T-helper 1 cell treated with Interleukin-12 subunit alpha and Interleukin-12 subunit beta and Interleukin-4 antibody, amounts not matched to agents 30 μg/mL and 1 μg/mL, for 36 hours (primary cell): ENCODE data around the gene MRGPRE.
"Not testable (repeated sequence)": the region's sequence is repeated elsewhere in the genome, so short reads cannot be mapped to it uniquely, and the experiment has no call there.

Source experiments
- H3K27ac Mint-ChIP-seq: one replicate; pipeline ENCODE4 v1.8.0; 2021; ENCODE audit warnings: mild to moderate bottlenecking, mixed read lengths
- H3K27me3 Mint-ChIP-seq: one replicate; pipeline ENCODE4 v1.8.0; 2021; ENCODE audit warnings: low read depth, mixed read lengths
- H3K36me3 Mint-ChIP-seq: one replicate; pipeline ENCODE4 v1.8.0; 2021; ENCODE audit warnings: low read depth, mixed read lengths
- H3K4me1 Mint-ChIP-seq: one replicate; pipeline ENCODE4 v1.8.0; 2021; ENCODE audit warnings: low read depth, mixed read lengths
- H3K4me3 Mint-ChIP-seq: one replicate; pipeline ENCODE4 v1.8.0; 2021; ENCODE audit warnings: mild to moderate bottlenecking, moderate library complexity, mixed read lengths
- H3K9me3 Mint-ChIP-seq: one replicate; pipeline ENCODE4 v1.8.0; 2021; ENCODE audit warnings: mixed read lengths

Gene MRGPRE

GRCh38 chr11:3231851-3232744 is at the start of gene MRGPRE:
MRGPRE (minus strand) TSS chr11:3232417; CDS start chr11:3228799, 3,618 bp downstream.
- H3K36me3 Mint-ChIP-seq = no peaks in the 10 kb centered on the region
- no peak within 1 kb of the TSS for H3K27ac Mint-ChIP-seq
- no peaks in the 10 kb centered on the region for H3K4me1 Mint-ChIP-seq
- H3K4me3 Mint-ChIP-seq = no peak within 1 kb of the TSS
- H3K9me3 Mint-ChIP-seq = no peaks in the 10 kb centered on the region
- H3K27me3 Mint-ChIP-seq = no peaks in the 10 kb centered on the region

DNA sequence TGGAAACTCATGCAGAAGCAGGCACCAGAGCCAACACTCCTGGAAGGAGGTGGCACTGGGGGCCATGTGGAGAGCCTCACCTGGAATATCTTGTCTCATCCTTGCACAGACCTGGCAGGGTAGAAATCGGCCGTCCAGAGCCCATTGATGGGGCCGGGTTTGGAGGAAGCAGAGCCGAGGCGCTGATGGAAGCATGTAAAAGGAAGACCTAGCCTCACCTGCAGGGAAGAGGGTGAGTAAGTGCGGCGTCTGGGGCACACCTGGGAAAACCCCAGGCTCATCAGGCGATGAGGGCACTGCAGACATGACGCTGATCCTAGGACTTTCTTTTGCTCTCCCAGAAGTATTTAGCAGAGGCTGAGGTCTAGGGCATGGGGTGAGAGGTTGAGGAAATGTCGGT is 48.9 kb upstream of the MRGPRE start:
- not testable (repeated sequence) for H3K36me3 Mint-ChIP-seq, H3K4me1 Mint-ChIP-seq, H3K27me3 Mint-ChIP-seq, H3K9me3 Mint-ChIP-seq, H3K4me3 Mint-ChIP-seq, H3K27ac Mint-ChIP-seq

DNA sequence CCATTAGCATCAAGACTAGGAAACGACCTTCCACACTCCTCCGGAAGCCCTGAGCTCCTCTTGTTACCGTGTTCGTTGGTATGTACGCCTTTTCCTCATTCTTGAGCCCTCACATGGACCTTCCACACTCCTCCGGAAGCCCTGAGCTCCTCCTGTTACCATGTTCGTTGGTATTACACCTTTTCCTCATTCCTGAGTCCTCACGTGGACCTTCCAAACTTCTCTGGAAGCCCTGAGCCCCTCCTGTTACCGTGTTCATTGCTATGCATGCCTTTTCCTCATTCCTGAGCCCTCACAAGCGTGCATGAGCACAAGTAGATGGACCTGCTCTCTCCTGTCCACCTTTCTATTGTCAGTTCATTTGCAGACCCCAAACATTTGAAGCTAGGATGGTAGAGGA is 48.4 kb upstream of the MRGPRE start:
- not testable (repeated sequence) for H3K27me3 Mint-ChIP-seq, H3K4me3 Mint-ChIP-seq, H3K9me3 Mint-ChIP-seq

GRCh38 chr11:3278922-3279321 is 46.7 kb upstream of the MRGPRE start:
- H3K9me3 Mint-ChIP-seq, H3K4me1 Mint-ChIP-seq, H3K27ac Mint-ChIP-seq, H3K4me3 Mint-ChIP-seq, H3K27me3 Mint-ChIP-seq, H3K36me3 Mint-ChIP-seq: not testable (repeated sequence)

More for the DNA sequence above, 48.4 kb upstream of the MRGPRE start:
- not testable (repeated sequence) for H3K36me3 Mint-ChIP-seq, H3K4me1 Mint-ChIP-seq, H3K27ac Mint-ChIP-seq

GRCh38 chr11:3273629-3274028 is 41.4 kb upstream of the MRGPRE start:
- H3K4me3 Mint-ChIP-seq, H3K27me3 Mint-ChIP-seq, H3K9me3 Mint-ChIP-seq, H3K4me1 Mint-ChIP-seq, H3K27ac Mint-ChIP-seq, H3K36me3 Mint-ChIP-seq: not testable (repeated sequence)

- H3K4me1 Mint-ChIP-seq, H3K4me3 Mint-ChIP-seq, H3K36me3 Mint-ChIP-seq, H3K27me3 Mint-ChIP-seq, H3K9me3 Mint-ChIP-seq, H3K27ac Mint-ChIP-seq: not testable (repeated sequence)
Observed at GRCh38 chr11:3262548-3262947, 30.3 kb upstream of the MRGPRE start.

DNA sequence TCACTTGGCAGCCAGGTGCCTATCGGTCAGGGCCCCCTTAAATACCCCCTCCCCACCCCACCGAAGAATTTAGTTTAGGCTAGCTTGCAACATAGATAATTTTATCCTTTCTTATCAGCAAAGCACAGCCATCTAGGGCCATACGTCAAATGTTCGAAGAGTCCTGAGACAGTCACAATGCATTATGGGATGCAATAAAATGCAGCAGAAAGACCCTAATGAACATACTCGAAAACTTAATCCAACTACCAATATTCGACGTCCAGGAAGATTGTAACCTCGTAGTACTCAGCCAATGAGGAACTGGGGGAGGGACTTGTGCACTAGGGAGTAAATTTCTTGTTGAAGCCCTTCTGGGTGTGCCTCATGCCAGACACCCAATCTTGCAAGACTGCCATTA is 29.6 kb upstream of the MRGPRE start:
- H3K36me3 Mint-ChIP-seq, H3K4me1 Mint-ChIP-seq, H3K27me3 Mint-ChIP-seq, H3K9me3 Mint-ChIP-seq, H3K4me3 Mint-ChIP-seq, H3K27ac Mint-ChIP-seq: not testable (repeated sequence)

DNA sequence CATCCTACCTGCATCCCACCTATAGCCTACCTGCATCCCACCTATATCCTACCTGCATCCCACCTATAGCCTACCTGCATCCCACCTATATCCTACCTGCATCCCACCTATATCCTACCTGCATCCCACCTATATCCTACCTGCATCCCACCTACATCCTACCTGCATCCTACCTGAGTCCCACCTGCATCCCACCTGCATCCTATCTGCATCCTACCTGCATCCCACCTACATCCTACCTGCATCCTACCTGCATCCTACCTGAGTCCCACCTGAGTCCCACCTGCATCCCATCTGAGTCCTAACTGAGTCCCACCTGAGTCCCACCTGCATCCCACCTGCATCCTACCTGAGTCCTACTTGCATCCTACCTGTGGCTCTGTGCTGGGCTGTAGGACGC is 25.3 kb upstream of the MRGPRE start:
- H3K36me3 Mint-ChIP-seq, H3K27ac Mint-ChIP-seq, H3K4me1 Mint-ChIP-seq: not testable (repeated sequence)

DNA sequence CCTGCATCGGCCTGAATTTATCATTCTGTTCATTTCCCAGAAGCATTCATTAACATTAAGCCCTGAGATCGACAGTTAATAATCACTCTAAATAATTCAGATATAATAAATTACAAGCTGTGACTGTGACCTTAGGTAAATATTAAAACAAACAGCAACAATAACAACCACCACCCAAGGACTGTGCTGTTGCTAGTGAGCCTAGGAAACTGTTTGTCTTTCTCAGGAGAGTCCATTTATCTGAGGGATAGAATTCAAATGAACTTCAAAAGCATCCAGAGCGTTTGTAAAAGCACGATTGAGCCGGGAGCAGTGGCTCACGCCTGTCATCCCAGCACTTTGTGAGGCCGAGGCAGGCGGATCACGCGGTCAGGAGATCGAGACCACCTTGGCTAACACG is 23.0 kb upstream of the MRGPRE start:
- H3K27ac Mint-ChIP-seq, H3K4me1 Mint-ChIP-seq, H3K4me3 Mint-ChIP-seq, H3K9me3 Mint-ChIP-seq, H3K27me3 Mint-ChIP-seq, H3K36me3 Mint-ChIP-seq: not testable (repeated sequence)

More for the DNA sequence above, 25.3 kb upstream of the MRGPRE start:
- H3K9me3 Mint-ChIP-seq, H3K27me3 Mint-ChIP-seq, H3K4me3 Mint-ChIP-seq: not testable (repeated sequence)

DNA sequence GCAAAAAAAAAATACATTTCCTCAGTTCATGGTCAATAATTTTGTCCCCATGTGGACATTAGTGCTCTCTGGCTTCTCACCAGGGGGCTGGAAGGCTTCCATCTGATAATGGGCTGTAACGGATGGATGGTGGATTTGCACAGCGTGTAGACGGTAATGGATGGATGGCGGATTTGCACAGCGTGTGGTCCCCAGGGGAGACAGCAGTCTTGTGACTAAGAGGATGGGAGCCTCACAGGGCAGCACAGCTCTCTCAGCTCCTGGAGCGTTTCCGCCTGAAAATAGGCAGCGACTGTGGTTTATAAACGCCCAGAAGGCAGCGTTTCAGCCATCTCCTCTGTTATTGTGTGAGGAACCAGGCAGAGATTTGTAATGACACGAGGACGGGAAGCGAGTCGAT is 22.6 kb upstream of the MRGPRE start:
- H3K27me3 Mint-ChIP-seq, H3K4me1 Mint-ChIP-seq, H3K27ac Mint-ChIP-seq, H3K36me3 Mint-ChIP-seq, H3K9me3 Mint-ChIP-seq, H3K4me3 Mint-ChIP-seq: not testable (repeated sequence)

- no peaks in the 10 kb centered on the region for H3K36me3 Mint-ChIP-seq
- H3K9me3 Mint-ChIP-seq = no peaks in the 10 kb centered on the region
- H3K27me3 Mint-ChIP-seq = peaks cover 6% of the 10 kb centered on the region
- no peak overlapping the region for H3K4me3 Mint-ChIP-seq
- H3K4me1 Mint-ChIP-seq = no peaks in the 10 kb centered on the region
- no peak overlapping the region for H3K27ac Mint-ChIP-seq
Observed at GRCh38 chr11:3245071-3245470, 12.9 kb upstream of the MRGPRE start.

GRCh38 chr11:3243880-3244279 is 11.7 kb upstream of the MRGPRE start:
- Mint-ChIP-seq H3K27me3 (peaks cover 6% of the 10 kb centered on the region), H3K4me3 (no peak overlapping the region), H3K36me3 (no peaks in the 10 kb centered on the region), H3K4me1 (no peaks in the 10 kb centered on the region), H3K27ac (no peak overlapping the region), H3K9me3 (no peaks in the 10 kb centered on the region)

DNA sequence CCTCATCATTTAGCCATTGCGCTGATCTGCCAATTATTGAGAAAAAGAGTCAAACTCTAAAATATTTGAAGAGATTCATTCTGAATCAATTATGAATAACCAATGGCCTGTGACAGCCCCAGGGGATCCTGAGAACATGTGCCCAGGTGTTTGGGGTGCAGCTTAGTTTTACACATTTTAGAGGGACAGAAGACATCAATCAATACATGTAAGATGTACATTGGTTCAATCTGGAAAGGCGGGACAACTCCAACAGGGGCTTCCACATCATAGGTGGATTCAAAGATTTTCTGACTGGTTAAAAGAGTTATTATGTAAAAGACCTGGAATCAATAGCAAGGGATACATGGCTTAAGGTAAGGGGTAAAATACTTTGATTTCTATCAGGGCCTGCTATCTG is 4.9 kb upstream of the MRGPRE start:
- Mint-ChIP-seq H3K27me3 (peaks cover 3% of the 10 kb centered on the region), H3K36me3 (no peaks in the 10 kb centered on the region), H3K4me3 (no peak overlapping the region), H3K4me1 (no peaks in the 10 kb centered on the region), H3K9me3 (no peaks in the 10 kb centered on the region), H3K27ac (no peak overlapping the region)

GRCh38 chr11:3234846-3235245 is 2.6 kb upstream of the MRGPRE start:
- peaks cover 3% of the 10 kb centered on the region for H3K27me3 Mint-ChIP-seq
- no peaks in the 10 kb centered on the region for H3K4me1 Mint-ChIP-seq
- no peak overlapping the region for H3K4me3 Mint-ChIP-seq
- no peak overlapping the region for H3K27ac Mint-ChIP-seq
- H3K36me3 Mint-ChIP-seq = no peaks in the 10 kb centered on the region
- no peaks in the 10 kb centered on the region for H3K9me3 Mint-ChIP-seq

DNA sequence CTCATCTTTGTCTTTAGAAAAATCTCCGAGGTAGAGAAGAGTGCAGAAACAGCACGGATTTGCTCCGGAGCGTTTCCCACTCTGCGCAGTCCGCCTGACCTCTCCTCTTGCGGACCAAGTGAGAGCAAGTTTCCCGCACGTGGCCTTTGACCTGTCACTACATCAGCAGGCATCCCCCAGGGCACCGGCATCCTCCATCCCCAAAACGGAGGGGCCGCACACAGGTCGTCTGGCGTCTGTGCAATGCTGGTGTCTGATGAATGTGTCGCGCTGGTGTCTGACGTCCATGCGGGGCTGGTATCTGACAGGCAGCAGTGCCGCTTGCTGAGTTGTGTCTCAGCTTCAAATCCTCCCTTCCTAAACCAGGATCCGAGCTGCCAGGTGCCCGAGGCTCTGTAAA is 739 bp upstream of the MRGPRE start:
- H3K4me3 Mint-ChIP-seq = no peak overlapping the region
- H3K9me3 Mint-ChIP-seq = no peaks in the 10 kb centered on the region
- H3K4me1 Mint-ChIP-seq = no peaks in the 10 kb centered on the region
- no peaks in the 10 kb centered on the region for H3K27me3 Mint-ChIP-seq
- no peaks in the 10 kb centered on the region for H3K36me3 Mint-ChIP-seq
- H3K27ac Mint-ChIP-seq = no peak overlapping the region

DNA sequence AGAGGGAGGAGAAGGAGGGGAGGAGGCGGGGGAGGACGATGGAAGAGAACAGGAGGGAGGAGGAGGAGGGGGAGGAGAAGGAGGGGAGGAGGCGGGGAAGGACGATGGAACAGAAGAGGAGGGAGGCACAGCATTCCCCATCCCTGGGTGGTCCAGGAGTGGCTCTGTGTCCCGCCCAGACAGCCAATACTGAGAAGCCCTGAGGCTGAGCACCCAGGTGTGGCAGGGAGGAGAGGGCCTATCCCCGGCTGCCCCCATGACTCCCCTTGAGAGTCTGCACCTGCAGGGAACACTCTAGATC is 717 bp downstream of the MRGPRE start:
- Mint-ChIP-seq H3K4me1 (no peaks in the 10 kb centered on the region), H3K4me3 (no peak overlapping the region), H3K9me3 (no peaks in the 10 kb centered on the region), H3K27me3 (no peaks in the 10 kb centered on the region), H3K36me3 (no peaks in the 10 kb centered on the region), H3K27ac (no peak overlapping the region)
